Measurements from ENCODE around the gene HMGB3. TPM values are rescaled to one million over a fixed set of nuclear protein-coding genes. Genes with fewer than 3 reads are reported as not detected.

HMGB3 gene
- total RNA-seq = 11.6 and 16.0 TPM in 2 replicates

DNA sequence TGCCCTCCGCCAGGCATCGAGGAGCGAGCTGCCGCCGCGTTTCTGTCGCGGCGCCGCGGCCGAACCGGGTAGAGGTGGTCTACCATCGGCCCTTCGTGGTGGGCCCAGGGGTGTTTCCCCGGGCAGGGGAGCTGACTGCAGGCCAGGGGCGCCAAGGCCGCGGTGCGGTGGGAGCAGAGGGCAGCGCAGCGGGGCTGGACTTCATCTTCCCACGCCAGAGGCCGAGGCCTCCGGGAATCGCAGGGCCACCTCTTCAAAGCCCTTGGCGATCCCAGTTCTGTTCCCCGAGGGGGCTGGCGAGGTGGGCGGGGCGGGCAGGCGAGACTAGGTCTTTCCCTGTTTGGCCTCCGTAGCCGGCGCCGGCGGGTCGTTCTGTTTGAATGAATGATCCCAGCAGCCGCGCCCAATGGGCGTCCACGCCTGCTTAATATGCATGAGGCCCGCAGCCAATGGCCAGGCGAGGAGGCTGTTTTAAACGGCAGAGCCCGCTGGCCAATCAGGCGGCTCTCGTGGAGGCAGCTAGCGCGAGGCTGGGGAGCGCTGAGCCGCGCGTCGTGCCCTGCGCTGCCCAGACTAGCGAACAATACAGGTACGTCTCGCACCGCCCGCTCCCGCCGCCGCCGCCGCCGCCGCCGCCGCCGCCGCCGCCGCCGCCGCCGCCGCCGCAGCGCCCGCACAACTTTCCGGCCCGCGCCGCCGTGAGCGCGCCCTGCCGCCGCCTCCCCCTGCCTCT lies at the start of gene HMGB3:
Gene HMGB3 (plus strand): TSS at position 548 of the 733 bp plus-strand sequence. CDS start 2,265 bp downstream, outside the sequence.

Other genes with a start within 250 kb of the HMGB3 start
- gene CD99L2, start 84.7 kb upstream of the HMGB3 start, total RNA-seq = 48.1 and 52.1 TPM in 2 replicates
- not detected in 2 replicates for gene GPR50, start 193.2 kb downstream of the HMGB3 start, total RNA-seq